A549 treated with AZD9567 at 1 μM for 4 hours (cell line): ENCODE measurements around the gene PEX12. TPM values are rescaled to one million over a fixed set of nuclear protein-coding genes. Genes with fewer than 3 reads are reported as not detected.

Experiments used
- total RNA-seq: library from RNA; stranded (reverse); fragments of 200-300 nt; extraction: Qiagen RNA extraction; gene quantifications from 5 replicates; pipeline ENCODE4 v1.2.3, GENCODE V29; 2022; ENCODE audit not compliant: insufficient read depth

PEX12 gene
- 6.9 to 11.1 TPM (median 8.4 TPM) in 5 replicates for total RNA-seq

GRCh38 chr17:35578197-35578928 lies at the start of gene PEX12:
Gene PEX12 (minus strand): TSS chr17:35578571. CDS start chr17:35578021, 550 bp downstream.

GRCh38 chr17:35587074-35587961 lies 8.9 kb upstream of the PEX12 start, which contains the start of gene AP2B1:
Gene AP2B1 (plus strand): TSS chr17:35587322. CDS start chr17:35594031, 6,709 bp downstream.

GRCh38 chr17:35560703-35561102 lies 17.7 kb downstream of the PEX12 start, which contains the start of gene SLFN14:
Gene SLFN14 (minus strand): TSS chr17:35560819. CDS start chr17:35558062, 2,757 bp downstream.

GRCh38 chr17:35537601-35538141 lies 40.7 kb downstream of the PEX12 start, which contains the start of gene SLFN12L:
Gene SLFN12L (minus strand): TSS chr17:35537678. CDS start chr17:35522364, 15,314 bp downstream.

Other genes starting within 250 kb of the PEX12 start
- gene SLFN11, start 204.9 kb downstream of the PEX12 start, total RNA-seq: 4.5 to 6.4 TPM (median 5.8 TPM) in 5 replicates
- gene SLFN12, start 146.1 kb downstream of the PEX12 start, total RNA-seq: 0.05 to 0.09 TPM (median 0.06 TPM) in 3 of 5 replicates, not detected in the others
- gene SLFN13, start 129.8 kb downstream of the PEX12 start, total RNA-seq: 3.5 to 12.8 TPM (median 3.9 TPM) in 5 replicates
- 0.26 TPM in 1 of 5 replicates, not detected in the others for gene SLFN12L, start 40.9 kb downstream of the PEX12 start, total RNA-seq
- gene SLFN14, start 17.8 kb downstream of the PEX12 start, total RNA-seq: not detected in 5 replicates
- gene AP2B1, start 8.8 kb upstream of the PEX12 start, total RNA-seq: 121 to 158 TPM (median 130 TPM) in 5 replicates
- gene RASL10B, start 153.1 kb upstream of the PEX12 start, total RNA-seq: 0.08 to 0.15 TPM (median 0.11 TPM) in 4 of 5 replicates, not detected in the other
- 0.05 to 0.07 TPM (median 0.06 TPM) in 4 of 5 replicates, not detected in the other for gene GAS2L2, start 174.7 kb upstream of the PEX12 start, total RNA-seq
- gene C17orf50, start 182.3 kb upstream of the PEX12 start, total RNA-seq: 0.28 to 0.37 TPM (median 0.32 TPM) in 4 of 5 replicates, not detected in the other
- 3.4 to 8.2 TPM (median 6.4 TPM) in 5 replicates for gene MMP28, start 217.1 kb upstream of the PEX12 start, total RNA-seq
- gene TAF15, start 230.9 kb upstream of the PEX12 start, total RNA-seq: 210 to 224 TPM (median 222 TPM) in 5 replicates